Endothelial cell (in vitro differentiated cells): Measurements from ENCODE around the gene LAMA2. TPM values are rescaled to one million over a fixed set of nuclear protein-coding genes. Genes with fewer than 3 reads are reported as not detected.
A peak's percentile ranks its signal among the peaks of the same experiment; 100 is the strongest.

ENCODE experiments used
- DNase-seq: peaks from one replicate; pipeline ENCODE4 v3.0.0; 2021; ENCODE audit warnings: low spot score
- H3K27ac Mint-ChIP-seq: one replicate; pipeline ENCODE4 v1.8.0; 2021; ENCODE audit warnings: mixed read lengths, inconsistent platforms; ENCODE audit not compliant: unreplicated experiment
- H3K27me3 Mint-ChIP-seq: one replicate; pipeline ENCODE4 v1.8.0; 2021; ENCODE audit warnings: mild to moderate bottlenecking, moderate library complexity, mixed read lengths, inconsistent platforms; ENCODE audit not compliant: unreplicated experiment
- H3K36me3 Mint-ChIP-seq: one replicate; pipeline ENCODE4 v1.8.0; 2021; ENCODE audit warnings: mild to moderate bottlenecking, low read depth, mixed read lengths, inconsistent platforms; ENCODE audit not compliant: unreplicated experiment
- H3K4me1 Mint-ChIP-seq: one replicate; pipeline ENCODE4 v1.8.0; 2021; ENCODE audit warnings: mild to moderate bottlenecking, mixed read lengths, inconsistent platforms; ENCODE audit not compliant: unreplicated experiment
- H3K4me3 Mint-ChIP-seq: one replicate; pipeline ENCODE4 v1.8.0; 2021; ENCODE audit warnings: mild to moderate bottlenecking, mixed read lengths, inconsistent platforms; ENCODE audit not compliant: unreplicated experiment
- H3K9me3 Mint-ChIP-seq: one replicate; pipeline ENCODE4 v1.8.0; 2021; ENCODE audit warnings: mixed read lengths, inconsistent platforms; ENCODE audit not compliant: unreplicated experiment
- total RNA-seq: library from RNA; stranded (reverse); fragmentation: NEBNext Ultra II Directional; extraction: Animal tissue kit (Norgen Biotek cat#: 25700); gene quantifications from one replicate; pipeline ENCODE4 v1.2.1, GENCODE V29; 2021; ENCODE audit not compliant: unreplicated experiment
- TF ChIP-seq, protein P1 (sequence below): fragments of 200-600 bp; sonication (generic); IDR thresholded peaks from one replicate; pipeline ENCODE4 v1.5.0; 2021; ENCODE audit warnings: antibody characterized with exemption; ENCODE audit not compliant: unreplicated experiment

LAMA2 gene
- total RNA-seq, 1 donor from 2014 or later: 2.0 TPM

- Mint-ChIP-seq H3K4me3 (no peak overlapping the region), H3K9me3 (no peaks in the 10 kb centered on the region), H3K27me3 (peaks cover 4% of the 10 kb centered on the region), H3K4me1 (no peaks in the 10 kb centered on the region), H3K27ac (no peak overlapping the region), H3K36me3 (no peaks in the 10 kb centered on the region)
- no peak for DNase-seq
- TF ChIP-seq, protein P1, sequence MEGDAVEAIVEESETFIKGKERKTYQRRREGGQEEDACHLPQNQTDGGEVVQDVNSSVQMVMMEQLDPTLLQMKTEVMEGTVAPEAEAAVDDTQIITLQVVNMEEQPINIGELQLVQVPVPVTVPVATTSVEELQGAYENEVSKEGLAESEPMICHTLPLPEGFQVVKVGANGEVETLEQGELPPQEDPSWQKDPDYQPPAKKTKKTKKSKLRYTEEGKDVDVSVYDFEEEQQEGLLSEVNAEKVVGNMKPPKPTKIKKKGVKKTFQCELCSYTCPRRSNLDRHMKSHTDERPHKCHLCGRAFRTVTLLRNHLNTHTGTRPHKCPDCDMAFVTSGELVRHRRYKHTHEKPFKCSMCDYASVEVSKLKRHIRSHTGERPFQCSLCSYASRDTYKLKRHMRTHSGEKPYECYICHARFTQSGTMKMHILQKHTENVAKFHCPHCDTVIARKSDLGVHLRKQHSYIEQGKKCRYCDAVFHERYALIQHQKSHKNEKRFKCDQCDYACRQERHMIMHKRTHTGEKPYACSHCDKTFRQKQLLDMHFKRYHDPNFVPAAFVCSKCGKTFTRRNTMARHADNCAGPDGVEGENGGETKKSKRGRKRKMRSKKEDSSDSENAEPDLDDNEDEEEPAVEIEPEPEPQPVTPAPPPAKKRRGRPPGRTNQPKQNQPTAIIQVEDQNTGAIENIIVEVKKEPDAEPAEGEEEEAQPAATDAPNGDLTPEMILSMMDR: no peak
Observed at GRCh38 chr6:128870746-128871145, 12.2 kb upstream of the LAMA2 start.

GRCh38 chr6:128874863-128875262, 8.1 kb upstream of the LAMA2 start:
- Mint-ChIP-seq H3K27ac (no peak overlapping the region), H3K27me3 (no peaks in the 10 kb centered on the region), H3K4me1 (no peaks in the 10 kb centered on the region), H3K36me3 (no peaks in the 10 kb centered on the region), H3K9me3 (no peaks in the 10 kb centered on the region), H3K4me3 (no peak overlapping the region)
- DNase-seq: no peak
- TF ChIP-seq, protein P1: no peak

DNA sequence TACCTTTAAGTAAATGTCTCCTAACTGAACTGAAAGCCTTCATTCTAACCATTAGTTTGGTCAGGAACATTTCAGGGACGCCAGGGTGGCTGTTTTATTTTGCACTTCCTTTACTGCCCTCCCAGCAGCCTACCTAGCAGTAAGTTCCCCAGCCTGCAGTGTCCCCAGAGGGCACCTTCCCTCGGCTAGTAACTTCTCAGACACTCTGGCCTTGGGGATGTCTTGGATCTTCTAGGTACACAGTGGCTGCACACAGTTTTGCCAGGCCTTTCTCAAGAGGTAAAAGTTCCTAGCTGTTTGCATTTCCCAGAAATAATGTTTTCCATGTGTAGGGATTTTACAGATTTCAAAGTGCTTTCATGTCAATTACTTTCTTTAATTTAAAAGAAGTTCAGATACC, 378 bp upstream of the LAMA2 start:
- Mint-ChIP-seq H3K4me3 (peak overlapping the region; percentile 34), H3K27me3 (peaks cover 5% of the 10 kb centered on the region)
- TF ChIP-seq, protein P1: no peak

GRCh38 chr6:128883906-128884305, 968 bp downstream of the LAMA2 start:
- H3K4me1 Mint-ChIP-seq: peaks cover 11% of the 10 kb centered on the region
- no peak overlapping the region for H3K4me3 Mint-ChIP-seq
- TF ChIP-seq, protein P1: no peak
- H3K27ac Mint-ChIP-seq: no peak overlapping the region
- no peaks in the 10 kb centered on the region for H3K9me3 Mint-ChIP-seq
- H3K36me3 Mint-ChIP-seq: no peaks in the 10 kb centered on the region
- peaks cover 5% of the 10 kb centered on the region for H3K27me3 Mint-ChIP-seq
- DNase-seq: no peak

More for the DNA sequence above, 378 bp upstream of the LAMA2 start:
- H3K4me1 Mint-ChIP-seq: peaks cover 11% of the 10 kb centered on the region
- no peak for DNase-seq
- no peaks in the 10 kb centered on the region for H3K36me3 Mint-ChIP-seq
- no peaks in the 10 kb centered on the region for H3K9me3 Mint-ChIP-seq
- H3K27ac Mint-ChIP-seq: no peak overlapping the region

DNA sequence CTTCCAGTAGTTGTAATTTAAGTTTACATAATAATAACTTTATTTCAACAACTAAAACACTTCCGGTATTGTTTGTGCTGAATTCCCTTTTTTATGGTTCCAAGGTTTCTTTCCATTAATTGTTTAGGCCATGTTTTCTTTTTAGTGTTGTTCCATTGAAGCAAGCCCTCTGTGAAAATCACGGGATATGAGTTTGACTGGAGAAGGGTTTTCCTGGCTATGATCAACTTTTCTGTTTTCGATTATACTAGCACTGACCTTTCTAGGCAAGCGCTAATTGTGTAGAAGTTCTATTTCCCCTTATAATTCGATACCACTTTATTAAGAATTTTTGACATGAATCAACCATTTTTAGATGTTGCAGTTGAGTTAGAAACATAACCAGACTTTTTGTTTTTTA, 2.4 kb downstream of the LAMA2 start:
- Mint-ChIP-seq H3K27me3 (peaks cover 5% of the 10 kb centered on the region), H3K4me3 (no peak overlapping the region), H3K4me1 (peaks cover 11% of the 10 kb centered on the region), H3K36me3 (no peaks in the 10 kb centered on the region), H3K9me3 (no peaks in the 10 kb centered on the region), H3K27ac (no peak overlapping the region)
- TF ChIP-seq, protein P1: no peak
- DNase-seq: no peak
